ENCODE measurements around the gene RAB27B. TPM values are rescaled to one million over a fixed set of nuclear protein-coding genes. Genes with fewer than 3 reads are reported as not detected.

Gene RAB27B
- total RNA-seq, 1 experiment from 2014 or later: 0.87 TPM

DNA sequence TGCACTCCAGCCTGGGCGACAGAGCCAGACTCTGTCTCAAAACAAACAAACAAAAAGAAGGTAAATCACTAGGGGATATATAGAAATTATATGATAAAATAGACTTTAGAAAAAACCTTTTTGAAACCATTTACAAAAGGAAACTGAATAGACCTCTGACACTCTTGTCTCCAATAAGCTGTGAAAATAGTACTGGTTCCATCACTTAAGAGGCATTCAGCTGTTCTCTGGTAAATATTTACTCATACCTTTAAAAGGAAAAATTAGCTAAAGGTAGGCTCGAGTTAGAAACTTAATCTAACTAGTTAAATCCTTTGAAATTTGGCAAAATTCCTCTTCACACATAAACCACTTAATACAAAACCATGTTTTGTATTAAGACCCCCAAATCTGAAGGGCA is 21.4 kb downstream of the RAB27B start (continued):
- TF ChIP-seq, protein P1, sequence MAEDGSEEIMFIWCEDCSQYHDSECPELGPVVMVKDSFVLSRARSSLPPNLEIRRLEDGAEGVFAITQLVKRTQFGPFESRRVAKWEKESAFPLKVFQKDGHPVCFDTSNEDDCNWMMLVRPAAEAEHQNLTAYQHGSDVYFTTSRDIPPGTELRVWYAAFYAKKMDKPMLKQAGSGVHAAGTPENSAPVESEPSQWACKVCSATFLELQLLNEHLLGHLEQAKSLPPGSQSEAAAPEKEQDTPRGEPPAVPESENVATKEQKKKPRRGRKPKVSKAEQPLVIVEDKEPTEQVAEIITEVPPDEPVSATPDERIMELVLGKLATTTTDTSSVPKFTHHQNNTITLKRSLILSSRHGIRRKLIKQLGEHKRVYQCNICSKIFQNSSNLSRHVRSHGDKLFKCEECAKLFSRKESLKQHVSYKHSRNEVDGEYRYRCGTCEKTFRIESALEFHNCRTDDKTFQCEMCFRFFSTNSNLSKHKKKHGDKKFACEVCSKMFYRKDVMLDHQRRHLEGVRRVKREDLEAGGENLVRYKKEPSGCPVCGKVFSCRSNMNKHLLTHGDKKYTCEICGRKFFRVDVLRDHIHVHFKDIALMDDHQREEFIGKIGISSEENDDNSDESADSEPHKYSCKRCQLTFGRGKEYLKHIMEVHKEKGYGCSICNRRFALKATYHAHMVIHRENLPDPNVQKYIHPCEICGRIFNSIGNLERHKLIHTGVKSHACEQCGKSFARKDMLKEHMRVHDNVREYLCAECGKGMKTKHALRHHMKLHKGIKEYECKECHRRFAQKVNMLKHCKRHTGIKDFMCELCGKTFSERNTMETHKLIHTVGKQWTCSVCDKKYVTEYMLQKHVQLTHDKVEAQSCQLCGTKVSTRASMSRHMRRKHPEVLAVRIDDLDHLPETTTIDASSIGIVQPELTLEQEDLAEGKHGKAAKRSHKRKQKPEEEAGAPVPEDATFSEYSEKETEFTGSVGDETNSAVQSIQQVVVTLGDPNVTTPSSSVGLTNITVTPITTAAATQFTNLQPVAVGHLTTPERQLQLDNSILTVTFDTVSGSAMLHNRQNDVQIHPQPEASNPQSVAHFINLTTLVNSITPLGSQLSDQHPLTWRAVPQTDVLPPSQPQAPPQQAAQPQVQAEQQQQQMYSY (CRISPR knock-in tag; IDR thresholded peaks at IDR 0.05): no peak
- TF ChIP-seq TEAD4 (CRISPR knock-in tag; IDR thresholded peaks at IDR 0.05) (no peak), GRHL2 (CRISPR knock-in tag; IDR thresholded peaks at IDR 0.05; ENCODE audit: insufficient replicate concordance, severe bottlenecking) (no peak), JUN (CRISPR knock-in tag; IDR thresholded peaks at IDR 0.05) (no peak), GABPB1 (CRISPR knock-in tag; IDR thresholded peaks at IDR 0.05) (no peak), NFYB (CRISPR knock-in tag; conservative IDR thresholded peaks at IDR 0.05; ENCODE audit: low read depth) (no peak), ZNF416 (CRISPR knock-in tag; IDR thresholded peaks at IDR 0.05) (no peak), SMAD3 (CRISPR knock-in tag; IDR thresholded peaks at IDR 0.05; ENCODE audit: borderline replicate concordance) (no peak)
- TF ChIP-seq, protein P2, sequence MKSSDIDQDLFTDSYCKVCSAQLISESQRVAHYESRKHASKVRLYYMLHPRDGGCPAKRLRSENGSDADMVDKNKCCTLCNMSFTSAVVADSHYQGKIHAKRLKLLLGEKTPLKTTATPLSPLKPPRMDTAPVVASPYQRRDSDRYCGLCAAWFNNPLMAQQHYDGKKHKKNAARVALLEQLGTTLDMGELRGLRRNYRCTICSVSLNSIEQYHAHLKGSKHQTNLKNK (CRISPR knock-in tag; IDR thresholded peaks at IDR 0.05): no peak

- CTCF ChIA-PET: no interaction called here
- no peaks in the 10 kb centered on the region for H3K27me3 Mint-ChIP-seq (ENCODE audit: low read depth)
Measured at GRCh38 chr18:54850598-54850997, 22.3 kb downstream of the RAB27B start.

DNA sequence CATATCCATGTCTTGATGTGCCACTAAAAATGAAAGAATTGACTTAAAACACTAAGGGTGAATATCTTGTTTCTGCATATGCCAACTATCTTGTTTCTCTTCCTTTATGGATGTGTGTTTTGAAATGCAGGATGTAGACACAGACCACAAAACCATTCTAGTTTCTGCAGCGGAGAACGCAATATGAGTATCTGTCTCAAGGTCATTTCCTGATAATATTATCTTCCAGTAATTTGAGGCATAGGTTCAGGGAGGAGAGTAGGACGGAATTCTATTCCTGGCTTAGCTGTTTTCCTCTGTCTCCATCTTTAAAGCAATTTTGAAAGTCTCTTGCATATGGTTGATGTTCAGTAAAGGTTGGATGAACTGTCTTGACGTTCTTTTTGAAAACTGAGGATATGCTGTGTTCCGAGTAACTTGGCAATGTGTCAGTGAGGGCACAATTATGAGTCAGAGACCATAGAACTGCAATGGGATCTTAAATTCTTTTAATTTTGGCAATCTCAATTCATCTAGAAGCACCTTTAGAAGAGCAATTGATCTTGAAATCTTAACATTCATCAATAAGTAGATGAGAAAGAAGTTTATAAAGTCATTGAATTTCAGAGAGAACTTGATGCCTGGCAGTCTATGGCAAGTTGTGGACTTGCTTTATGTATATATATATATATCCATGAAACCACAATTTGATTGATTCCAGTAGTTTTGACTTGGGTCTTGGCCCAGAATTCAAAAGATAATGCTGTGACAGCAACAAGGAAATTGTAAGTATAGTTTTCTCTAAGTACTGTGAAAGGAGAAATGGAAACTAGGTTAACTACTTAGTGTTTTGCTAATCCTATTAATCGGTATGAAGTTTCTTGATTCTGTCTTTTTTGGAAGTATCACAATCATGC is 24.8 kb downstream of the RAB27B start:
- H3K9me3 Mint-ChIP-seq: peaks cover 7% of the 10 kb centered on the region; the same call in 1 of the 2 replicates
- DNase-seq (ENCODE audit: low spot score) (no peak), ATAC-seq (no peak)
- ChIA-PET POLR2A (no interaction called here), CTCF (no interaction called here)
- H3K4me1 Mint-ChIP-seq: no peaks in the 10 kb centered on the region
- H3K36me3 Mint-ChIP-seq: no peaks in the 10 kb centered on the region; the same call in 1 of the 2 replicates
- no peaks in the 10 kb centered on the region for H3K27me3 Mint-ChIP-seq (ENCODE audit: low read depth)
- no peak overlapping the region for H3K4me3 Mint-ChIP-seq
- no peak overlapping the region for H3K27ac Mint-ChIP-seq
- TF ChIP-seq HMGA2 (CRISPR knock-in tag; IDR thresholded peaks at IDR 0.05): no peak
- no peak for TF ChIP-seq ZBTB21 (CRISPR knock-in tag; IDR thresholded peaks at IDR 0.05; ENCODE audit: borderline replicate concordance)
- TF ChIP-seq, protein P2 (CRISPR knock-in tag; IDR thresholded peaks at IDR 0.05): no peak
- TF ChIP-seq JAZF1 (CRISPR knock-in tag; IDR thresholded peaks at IDR 0.05): no peak
- TF ChIP-seq TCF7 (CRISPR knock-in tag; IDR thresholded peaks at IDR 0.05; ENCODE audit: low read depth): no peak
- TF ChIP-seq NR2C2 (CRISPR knock-in tag; IDR thresholded peaks at IDR 0.05): no peak
- TF ChIP-seq MYBL2 (CRISPR knock-in tag; IDR thresholded peaks at IDR 0.05): no peak
- TF ChIP-seq, protein P3, sequence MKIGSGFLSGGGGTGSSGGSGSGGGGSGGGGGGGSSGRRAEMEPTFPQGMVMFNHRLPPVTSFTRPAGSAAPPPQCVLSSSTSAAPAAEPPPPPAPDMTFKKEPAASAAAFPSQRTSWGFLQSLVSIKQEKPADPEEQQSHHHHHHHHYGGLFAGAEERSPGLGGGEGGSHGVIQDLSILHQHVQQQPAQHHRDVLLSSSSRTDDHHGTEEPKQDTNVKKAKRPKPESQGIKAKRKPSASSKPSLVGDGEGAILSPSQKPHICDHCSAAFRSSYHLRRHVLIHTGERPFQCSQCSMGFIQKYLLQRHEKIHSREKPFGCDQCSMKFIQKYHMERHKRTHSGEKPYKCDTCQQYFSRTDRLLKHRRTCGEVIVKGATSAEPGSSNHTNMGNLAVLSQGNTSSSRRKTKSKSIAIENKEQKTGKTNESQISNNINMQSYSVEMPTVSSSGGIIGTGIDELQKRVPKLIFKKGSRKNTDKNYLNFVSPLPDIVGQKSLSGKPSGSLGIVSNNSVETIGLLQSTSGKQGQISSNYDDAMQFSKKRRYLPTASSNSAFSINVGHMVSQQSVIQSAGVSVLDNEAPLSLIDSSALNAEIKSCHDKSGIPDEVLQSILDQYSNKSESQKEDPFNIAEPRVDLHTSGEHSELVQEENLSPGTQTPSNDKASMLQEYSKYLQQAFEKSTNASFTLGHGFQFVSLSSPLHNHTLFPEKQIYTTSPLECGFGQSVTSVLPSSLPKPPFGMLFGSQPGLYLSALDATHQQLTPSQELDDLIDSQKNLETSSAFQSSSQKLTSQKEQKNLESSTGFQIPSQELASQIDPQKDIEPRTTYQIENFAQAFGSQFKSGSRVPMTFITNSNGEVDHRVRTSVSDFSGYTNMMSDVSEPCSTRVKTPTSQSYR (CRISPR knock-in tag; IDR thresholded peaks at IDR 0.05): no peak
- TF ChIP-seq NFYB (CRISPR knock-in tag; conservative IDR thresholded peaks at IDR 0.05; ENCODE audit: low read depth): no peak
- no peak for TF ChIP-seq NFE2L1 (CRISPR knock-in tag; IDR thresholded peaks at IDR 0.05)

More at GRCh38 chr18:54850598-54850997, 22.3 kb downstream of the RAB27B start:
- H3K27ac Mint-ChIP-seq: no peak overlapping the region
- DNase-seq (ENCODE audit: low spot score) (no peak), ATAC-seq (no peak)
- H3K36me3 Mint-ChIP-seq: no peaks in the 10 kb centered on the region; the same call in 1 of the 2 replicates
- peaks cover 2% of the 10 kb centered on the region; the same call in 1 of the 2 replicates for H3K9me3 Mint-ChIP-seq
- H3K4me3 Mint-ChIP-seq: no peak overlapping the region
- H3K4me1 Mint-ChIP-seq: no peaks in the 10 kb centered on the region
- TF ChIP-seq MXD4 (CRISPR knock-in tag; IDR thresholded peaks at IDR 0.05; ENCODE audit: borderline replicate concordance): no peak
- TF ChIP-seq ZNF263 (CRISPR knock-in tag; IDR thresholded peaks at IDR 0.05; ENCODE audit: low read depth): no peak
- peak; percentile 96 for TF ChIP-seq HMGA2 (CRISPR knock-in tag; IDR thresholded peaks at IDR 0.05)
- no peak for TF ChIP-seq EMX1 (CRISPR knock-in tag; IDR thresholded peaks at IDR 0.05)
- no peak for TF ChIP-seq E2F5 (CRISPR knock-in tag; IDR thresholded peaks at IDR 0.05)
- TF ChIP-seq, protein P4, sequence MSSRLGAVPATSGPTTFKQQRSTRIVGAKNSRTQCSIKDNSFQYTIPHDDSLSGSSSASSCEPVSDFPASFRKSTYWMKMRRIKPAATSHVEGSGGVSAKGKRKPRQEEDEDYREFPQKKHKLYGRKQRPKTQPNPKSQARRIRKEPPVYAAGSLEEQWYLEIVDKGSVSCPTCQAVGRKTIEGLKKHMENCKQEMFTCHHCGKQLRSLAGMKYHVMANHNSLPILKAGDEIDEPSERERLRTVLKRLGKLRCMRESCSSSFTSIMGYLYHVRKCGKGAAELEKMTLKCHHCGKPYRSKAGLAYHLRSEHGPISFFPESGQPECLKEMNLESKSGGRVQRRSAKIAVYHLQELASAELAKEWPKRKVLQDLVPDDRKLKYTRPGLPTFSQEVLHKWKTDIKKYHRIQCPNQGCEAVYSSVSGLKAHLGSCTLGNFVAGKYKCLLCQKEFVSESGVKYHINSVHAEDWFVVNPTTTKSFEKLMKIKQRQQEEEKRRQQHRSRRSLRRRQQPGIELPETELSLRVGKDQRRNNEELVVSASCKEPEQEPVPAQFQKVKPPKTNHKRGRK (CRISPR knock-in tag; IDR thresholded peaks at IDR 0.05; ENCODE audit: borderline replicate concordance): no peak
- POLR2A ChIA-PET: no interaction called here

All from WTC11 (cell line).